A549 (cell line): ENCODE data around the gene SATB2.

ENCODE experiments used
- CEBPB ChIP-seq, 2 experiments: fragments of >200 bp in 1 of 2; sonication (Bioruptor Twin) in 1 of 2; formaldehyde crosslinking in 1 of 2; IDR thresholded peaks; 2 replicates each; pipeline ENCODE4 v1.6.1; 2012 to 2016
- EP300 ChIP-seq, 2 experiments: fragments of >200 bp; sonication (Bioruptor Twin); formaldehyde crosslinking; IDR thresholded peaks; 2 replicates in 1 of 2; 3 replicates in 1 of 2; pipeline ENCODE4 v1.6.1; 2016 to 2017
- HEYL ChIP-seq: fragments of 250-450 bp; sonication (Bioruptor Pico); IDR thresholded peaks from 2 replicates; pipeline ENCODE4 v1.8.0; 2021; ENCODE audit warnings: mild to moderate bottlenecking, moderate library complexity
- POLR2A ChIP-seq: IDR thresholded peaks from 2 replicates; pipeline ENCODE4 v1.6.1; 2012; ENCODE audit warnings: mild to moderate bottlenecking, low read length
- SMC3 ChIP-seq: fragments of >200 bp; sonication (Bioruptor Twin); formaldehyde crosslinking; IDR thresholded peaks from 3 replicates; pipeline ENCODE4 v1.6.1; 2018; ENCODE audit warnings: inconsistent platforms
- TP53 ChIP-seq: fragments of 250-450 bp; sonication (Bioruptor Pico); IDR thresholded peaks from 2 replicates; pipeline ENCODE4 v1.5.0; 2021; ENCODE audit warnings: mild to moderate bottlenecking, moderate library complexity
- TF ChIP-seq, protein P1 (sequence below): fragments of >200 bp; sonication (Bioruptor Twin); formaldehyde crosslinking; IDR thresholded peaks from 3 replicates; pipeline ENCODE4 v1.5.1; 2016
- TF ChIP-seq, protein P2 (sequence below): fragments of 250-450 bp; sonication (Bioruptor Pico); IDR thresholded peaks from 2 replicates; pipeline ENCODE4 v1.5.0; 2021; ENCODE audit warnings: mild to moderate bottlenecking, moderate library complexity, borderline replicate concordance
- TF ChIP-seq, protein P3 (sequence below): IDR thresholded peaks from 2 replicates; pipeline ENCODE4 v1.6.1; 2012

DNA sequence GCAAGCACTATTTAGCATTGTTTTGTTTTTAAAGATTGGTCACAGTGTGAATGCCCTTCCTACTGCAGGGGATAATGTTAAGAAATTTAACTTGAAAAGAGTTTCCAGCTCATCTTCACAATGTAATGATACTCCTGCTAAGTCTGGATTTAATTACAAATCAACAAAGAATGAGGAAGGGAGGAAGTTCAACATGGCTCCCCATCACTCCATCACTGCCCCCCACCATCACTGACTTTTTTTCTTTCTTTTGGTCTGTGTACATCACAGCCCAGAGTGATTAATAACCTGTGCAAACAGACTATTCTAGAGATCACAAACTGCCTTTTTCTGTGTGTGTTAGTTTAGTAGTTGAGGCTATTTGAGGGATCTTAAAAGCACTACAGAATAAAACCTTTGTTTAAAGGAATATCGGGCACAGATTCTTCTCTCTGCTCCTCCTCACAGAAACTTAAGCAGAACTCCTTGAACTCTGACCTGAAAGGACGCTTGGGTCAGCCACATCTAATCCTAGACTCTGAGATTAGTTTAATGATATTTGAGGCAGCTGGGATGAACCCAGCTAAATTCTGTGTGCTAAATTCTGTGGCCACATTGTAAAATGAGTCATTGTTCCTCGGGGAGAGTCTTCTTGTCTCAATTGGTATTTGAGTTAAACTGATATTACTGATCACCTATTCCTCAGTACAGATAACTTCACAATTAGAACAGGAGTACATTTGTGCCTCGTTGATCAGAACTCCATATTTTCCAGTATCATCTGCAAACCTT is 47.8 kb downstream of the SATB2 start:
- TF ChIP-seq, protein P1, sequence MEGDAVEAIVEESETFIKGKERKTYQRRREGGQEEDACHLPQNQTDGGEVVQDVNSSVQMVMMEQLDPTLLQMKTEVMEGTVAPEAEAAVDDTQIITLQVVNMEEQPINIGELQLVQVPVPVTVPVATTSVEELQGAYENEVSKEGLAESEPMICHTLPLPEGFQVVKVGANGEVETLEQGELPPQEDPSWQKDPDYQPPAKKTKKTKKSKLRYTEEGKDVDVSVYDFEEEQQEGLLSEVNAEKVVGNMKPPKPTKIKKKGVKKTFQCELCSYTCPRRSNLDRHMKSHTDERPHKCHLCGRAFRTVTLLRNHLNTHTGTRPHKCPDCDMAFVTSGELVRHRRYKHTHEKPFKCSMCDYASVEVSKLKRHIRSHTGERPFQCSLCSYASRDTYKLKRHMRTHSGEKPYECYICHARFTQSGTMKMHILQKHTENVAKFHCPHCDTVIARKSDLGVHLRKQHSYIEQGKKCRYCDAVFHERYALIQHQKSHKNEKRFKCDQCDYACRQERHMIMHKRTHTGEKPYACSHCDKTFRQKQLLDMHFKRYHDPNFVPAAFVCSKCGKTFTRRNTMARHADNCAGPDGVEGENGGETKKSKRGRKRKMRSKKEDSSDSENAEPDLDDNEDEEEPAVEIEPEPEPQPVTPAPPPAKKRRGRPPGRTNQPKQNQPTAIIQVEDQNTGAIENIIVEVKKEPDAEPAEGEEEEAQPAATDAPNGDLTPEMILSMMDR: no peak
- TF ChIP-seq, protein P2, sequence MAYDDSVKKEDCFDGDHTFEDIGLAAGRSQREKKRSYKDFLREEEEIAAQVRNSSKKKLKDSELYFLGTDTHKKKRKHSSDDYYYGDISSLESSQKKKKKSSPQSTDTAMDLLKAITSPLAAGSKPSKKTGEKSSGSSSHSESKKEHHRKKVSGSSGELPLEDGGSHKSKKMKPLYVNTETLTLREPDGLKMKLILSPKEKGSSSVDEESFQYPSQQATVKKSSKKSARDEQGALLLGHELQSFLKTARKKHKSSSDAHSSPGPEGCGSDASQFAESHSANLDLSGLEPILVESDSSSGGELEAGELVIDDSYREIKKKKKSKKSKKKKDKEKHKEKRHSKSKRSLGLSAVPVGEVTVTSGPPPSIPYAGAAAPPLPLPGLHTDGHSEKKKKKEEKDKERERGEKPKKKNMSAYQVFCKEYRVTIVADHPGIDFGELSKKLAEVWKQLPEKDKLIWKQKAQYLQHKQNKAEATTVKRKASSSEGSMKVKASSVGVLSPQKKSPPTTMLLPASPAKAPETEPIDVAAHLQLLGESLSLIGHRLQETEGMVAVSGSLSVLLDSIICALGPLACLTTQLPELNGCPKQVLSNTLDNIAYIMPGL (CRISPR knock-in tag): no peak
- TF ChIP-seq TP53 (CRISPR knock-in tag): no peak
- TF ChIP-seq, protein P3, sequence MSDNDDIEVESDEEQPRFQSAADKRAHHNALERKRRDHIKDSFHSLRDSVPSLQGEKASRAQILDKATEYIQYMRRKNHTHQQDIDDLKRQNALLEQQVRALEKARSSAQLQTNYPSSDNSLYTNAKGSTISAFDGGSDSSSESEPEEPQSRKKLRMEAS: no peak
- TF ChIP-seq POLR2A: no peak
- no peak for TF ChIP-seq HEYL (CRISPR knock-in tag)
- no peak for TF ChIP-seq CEBPB (IDR thresholded peaks at IDR 0.05)
- TF ChIP-seq EP300 (IDR thresholded peaks at IDR 0.05): no peak
- no peak for TF ChIP-seq SMC3
